SK-N-MC (cell line): ENCODE measurements around the gene PPARA.

Source experiments
- EZH2 ChIP-seq: fragments of 200-600 bp; sonication (generic); IDR thresholded peaks from one replicate; pipeline ENCODE4 v1.6.1; 2017; ENCODE audit warnings: antibody characterized with exemption
- POLR2AphosphoS5 ChIP-seq: IDR thresholded peaks from 2 replicates; pipeline ENCODE4 v1.6.1; 2012; ENCODE audit warnings: mild to moderate bottlenecking, low read depth, low read length, borderline replicate concordance

DNA sequence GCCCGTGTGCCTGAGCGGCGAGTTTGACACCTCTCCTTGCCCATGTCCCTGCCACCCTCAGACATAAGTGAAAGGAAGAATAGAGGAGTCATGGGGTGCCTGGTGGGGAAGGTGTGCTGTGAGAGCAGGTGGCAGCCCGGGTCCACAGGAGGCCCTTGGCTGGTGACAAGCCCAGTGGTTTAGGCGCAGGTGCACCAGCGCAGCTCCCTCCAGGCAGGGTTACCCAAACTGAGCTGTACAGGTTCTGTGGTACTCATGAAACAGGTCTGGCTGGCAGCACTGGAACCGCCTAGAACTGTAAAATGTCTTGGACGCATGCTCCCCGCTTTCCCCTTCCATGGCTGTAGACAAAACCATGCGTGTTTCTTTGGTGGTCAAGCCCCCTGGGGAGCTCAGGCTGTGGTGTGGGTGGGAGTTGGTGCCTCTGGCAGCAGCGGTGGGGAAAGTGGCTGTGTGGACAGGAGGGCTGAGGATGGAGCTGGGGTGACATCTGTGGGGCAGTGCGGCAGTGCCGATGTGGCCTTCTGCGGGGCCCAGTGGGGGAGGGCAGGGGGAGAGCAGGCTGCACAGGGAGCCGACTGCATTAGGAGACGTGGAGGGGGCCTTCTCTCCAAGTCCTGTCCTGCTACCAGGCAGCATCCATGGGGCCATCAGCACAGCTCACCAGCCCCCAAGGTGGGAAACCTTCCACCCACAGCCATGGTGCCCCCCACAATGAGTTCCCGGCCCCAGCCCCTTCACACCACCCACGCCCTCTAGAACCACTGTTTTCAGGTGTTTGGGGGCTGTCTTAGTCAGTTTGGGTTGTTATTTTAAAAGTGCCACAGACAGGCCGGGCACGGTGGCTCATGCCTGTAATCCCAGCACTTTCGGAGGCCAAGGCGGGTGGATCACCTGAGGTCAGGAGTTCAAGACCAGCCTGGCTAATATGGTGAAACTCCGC is 140.8 kb downstream of the PPARA start:
- no peak for TF ChIP-seq POLR2AphosphoS5
- TF ChIP-seq EZH2 = no peak
